HG03457 (cell line): ENCODE results near the gene SETD2.

Experiments used
- ATAC-seq: cut with Tn5 transposase; IDR thresholded peaks from one replicate; pipeline ENCODE4 v1.9.1; 2021; ENCODE audit warnings: moderate number of reproducible peaks; ENCODE audit not compliant: unreplicated experiment

SETD2 gene

DNA sequence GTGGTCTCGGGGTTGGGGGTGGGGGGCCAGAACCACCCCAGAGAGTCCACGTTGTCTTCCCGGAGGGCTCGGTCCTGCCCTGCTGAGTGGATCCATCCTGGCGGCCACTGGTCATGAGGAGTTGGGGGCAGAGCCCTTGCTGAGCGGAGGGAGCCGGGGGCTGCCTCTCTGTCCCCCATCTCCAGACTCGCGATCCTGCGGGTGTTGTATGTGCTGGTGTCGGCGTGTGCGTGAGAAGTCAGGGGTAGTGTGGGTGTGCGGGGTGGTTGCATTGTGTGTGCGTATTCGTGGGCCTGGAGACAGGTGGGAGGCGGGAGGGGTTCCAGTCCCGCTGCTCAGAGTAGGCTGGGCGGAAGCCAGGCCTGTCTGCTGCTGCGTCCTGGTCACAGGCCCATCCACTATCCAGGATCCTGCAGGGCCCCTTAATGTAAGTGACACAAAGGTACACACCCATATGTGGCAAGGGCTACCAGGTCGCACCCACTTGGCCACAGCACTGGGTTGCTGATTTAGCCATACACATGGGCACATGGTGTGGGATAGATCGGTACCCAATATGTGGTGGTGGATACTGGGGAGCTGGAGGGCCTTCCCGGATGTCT is 153.7 kb downstream of the SETD2 start:
- ATAC-seq, result no peak

DNA sequence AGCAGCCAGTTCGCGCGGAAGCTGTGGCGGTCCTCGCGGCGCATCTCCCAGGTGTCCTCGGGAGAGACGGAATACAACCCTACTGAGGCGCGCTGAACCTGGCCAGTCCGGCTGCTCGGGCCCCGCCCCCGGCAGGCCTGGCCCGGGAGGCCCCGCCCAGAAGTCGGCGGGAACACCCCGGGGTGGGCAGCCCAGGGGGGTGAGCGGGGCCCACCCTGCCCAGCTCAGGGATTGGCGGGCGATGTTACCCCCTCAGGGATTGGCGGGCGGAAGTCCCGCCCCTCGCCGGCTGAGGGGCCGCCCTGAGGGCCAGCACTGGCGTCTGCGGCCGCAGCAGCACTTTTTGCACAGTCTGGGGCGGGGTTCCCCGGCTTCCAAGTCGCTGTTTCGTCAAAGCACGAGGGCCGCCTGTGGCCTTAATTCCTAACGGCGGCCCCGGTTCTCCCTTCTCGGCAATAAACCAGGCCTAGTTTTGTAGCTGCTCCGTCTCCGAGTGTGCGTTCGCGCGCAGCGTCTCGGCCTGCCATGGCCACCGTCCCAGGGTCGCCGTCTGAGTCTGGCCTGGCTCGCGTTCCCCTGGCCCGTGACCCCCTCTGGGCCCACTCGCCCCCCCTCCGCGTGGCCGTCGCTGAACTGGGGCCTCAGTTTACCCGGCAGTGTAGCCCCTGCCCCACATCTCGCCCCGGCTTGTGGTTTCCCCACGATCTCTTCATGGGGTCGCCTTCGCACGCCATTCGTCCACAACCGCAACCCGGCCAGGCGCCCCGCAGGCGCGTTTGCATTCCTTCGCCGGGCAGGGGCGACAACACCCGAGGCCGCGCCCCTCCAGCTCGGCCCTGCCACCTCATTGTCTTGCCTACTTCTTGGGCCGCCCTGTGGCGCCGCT is 154.4 kb downstream of the SETD2 start:
- peak; percentile 77 for ATAC-seq

- no peak for ATAC-seq
Observed at GRCh38 chr3:47008851-47009224, 155.1 kb downstream of the SETD2 start.

DNA sequence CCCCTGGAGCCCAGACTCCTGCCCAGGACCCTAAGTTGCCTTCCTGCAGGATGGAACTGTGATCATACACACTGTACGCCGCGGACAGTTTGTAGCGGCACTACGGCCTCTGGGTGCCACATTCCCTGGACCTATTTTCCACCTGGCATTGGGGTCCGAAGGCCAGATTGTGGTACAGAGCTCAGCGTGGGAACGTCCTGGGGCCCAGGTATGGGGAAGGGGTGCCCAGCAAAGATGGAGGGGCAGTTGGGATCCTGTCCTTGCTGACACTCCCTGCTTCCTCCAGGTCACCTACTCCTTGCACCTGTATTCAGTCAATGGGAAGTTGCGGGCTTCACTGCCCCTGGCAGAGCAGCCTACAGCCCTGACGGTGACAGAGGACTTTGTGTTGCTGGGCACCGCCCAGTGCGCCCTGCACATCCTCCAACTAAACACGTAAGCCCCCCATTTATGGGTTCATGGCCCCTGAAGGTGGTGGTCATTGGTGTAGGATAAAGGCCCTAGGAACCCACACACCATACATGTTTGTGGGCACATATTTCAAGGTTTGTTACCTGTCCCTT is 155.6 kb downstream of the SETD2 start:
- ATAC-seq, result no peak

- ATAC-seq, result no peak
Observed at GRCh38 chr3:47007482-47008233, 156.3 kb downstream of the SETD2 start.

DNA sequence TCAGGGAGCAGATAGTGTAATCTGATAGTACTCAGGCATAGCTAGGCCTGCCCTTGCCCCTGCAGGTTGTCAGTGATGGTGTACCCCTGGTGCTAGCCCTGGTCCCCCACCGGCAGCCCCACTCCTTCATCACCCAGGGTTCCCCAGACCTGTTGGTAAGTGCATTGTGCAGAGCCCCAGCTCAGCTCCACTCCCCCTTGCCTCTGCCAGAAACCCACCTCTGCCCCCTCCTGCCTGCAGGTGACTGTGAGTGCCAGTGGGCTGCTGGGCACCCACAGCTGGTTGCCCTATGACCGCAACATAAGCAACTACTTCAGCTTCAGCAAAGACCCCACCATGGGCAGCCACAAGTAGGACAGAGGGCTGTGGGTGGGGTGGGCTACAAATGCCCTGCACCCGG is 156.9 kb downstream of the SETD2 start:
- no peak for ATAC-seq

- ATAC-seq, result no peak
Observed at GRCh38 chr3:47006145-47006651, 157.7 kb downstream of the SETD2 start.

DNA sequence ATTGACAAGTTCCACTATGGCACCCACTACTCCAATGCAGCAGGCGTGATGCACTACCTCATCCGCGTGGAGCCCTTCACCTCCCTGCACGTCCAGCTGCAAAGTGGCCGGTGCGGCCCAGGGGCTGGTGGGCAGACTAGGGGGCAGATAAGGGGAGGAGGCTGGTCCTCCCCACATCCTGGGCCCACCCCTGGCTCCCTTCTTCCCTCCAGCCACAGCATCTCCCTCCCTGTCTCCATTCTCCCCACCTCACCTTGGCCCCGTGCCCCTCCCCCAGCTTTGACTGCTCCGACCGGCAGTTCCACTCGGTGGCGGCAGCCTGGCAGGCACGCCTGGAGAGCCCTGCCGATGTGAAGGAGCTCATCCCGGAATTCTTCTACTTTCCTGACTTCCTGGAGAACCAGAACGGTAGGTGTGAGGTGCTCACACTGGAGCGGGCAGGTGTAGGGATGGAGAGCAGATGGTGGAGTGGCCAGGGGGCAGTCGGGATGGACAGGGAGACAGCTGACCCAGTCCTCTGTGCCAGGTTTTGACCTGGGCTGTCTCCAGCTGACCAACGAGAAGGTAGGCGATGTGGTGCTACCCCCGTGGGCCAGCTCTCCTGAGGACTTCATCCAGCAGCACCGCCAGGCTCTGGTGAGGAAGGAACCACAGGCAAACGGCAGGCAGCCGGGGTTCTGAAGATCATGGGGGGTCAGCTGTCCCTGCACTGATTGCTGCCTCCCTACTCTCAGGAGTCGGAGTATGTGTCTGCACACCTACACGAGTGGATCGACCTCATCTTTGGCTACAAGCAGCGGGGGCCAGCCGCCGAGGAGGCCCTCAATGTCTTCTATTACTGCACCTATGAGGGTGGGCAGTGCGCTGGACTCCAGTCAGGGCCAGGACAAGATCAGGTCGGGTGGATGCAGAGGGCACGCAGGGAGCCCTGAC is 158.4 kb downstream of the SETD2 start:
- ATAC-seq, result no peak

DNA sequence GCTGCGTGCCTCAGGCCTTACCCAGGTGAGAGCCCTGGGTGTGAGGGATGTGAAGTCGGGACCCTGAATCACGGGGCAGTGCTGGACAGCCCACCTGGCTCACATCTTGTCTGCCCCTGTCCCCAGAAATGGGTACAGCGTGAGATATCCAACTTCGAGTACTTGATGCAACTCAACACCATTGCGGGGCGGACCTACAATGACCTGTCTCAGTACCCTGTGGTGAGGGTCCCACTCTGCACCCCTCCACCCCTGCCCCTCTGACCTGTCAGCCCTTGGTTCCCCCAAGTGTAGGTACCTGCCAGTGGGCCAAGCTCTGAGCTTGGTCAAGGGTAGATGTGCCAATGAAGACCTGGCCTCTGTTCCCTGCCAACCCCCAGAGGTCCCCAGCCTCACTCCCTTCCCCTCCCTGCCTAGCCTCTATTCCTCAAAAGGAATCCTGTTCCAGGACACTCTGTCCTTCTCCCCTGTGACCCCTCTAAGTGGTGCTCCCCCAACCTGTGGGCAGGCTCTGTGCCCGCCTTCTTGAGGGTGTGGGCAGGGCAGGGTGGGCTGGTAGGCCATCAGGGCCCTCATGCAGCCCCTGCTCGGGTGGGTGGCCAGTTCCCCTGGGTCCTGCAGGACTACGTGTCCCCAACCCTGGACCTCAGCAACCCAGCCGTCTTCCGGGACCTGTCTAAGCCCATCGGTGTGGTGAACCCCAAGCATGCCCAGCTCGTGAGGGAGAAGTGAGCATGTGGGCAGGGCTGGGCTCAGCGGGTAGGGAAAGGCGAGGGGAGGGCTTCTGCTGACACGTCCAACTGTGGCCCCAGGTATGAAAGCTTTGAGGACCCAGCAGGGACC is 159.3 kb downstream of the SETD2 start:
- no peak for ATAC-seq

DNA sequence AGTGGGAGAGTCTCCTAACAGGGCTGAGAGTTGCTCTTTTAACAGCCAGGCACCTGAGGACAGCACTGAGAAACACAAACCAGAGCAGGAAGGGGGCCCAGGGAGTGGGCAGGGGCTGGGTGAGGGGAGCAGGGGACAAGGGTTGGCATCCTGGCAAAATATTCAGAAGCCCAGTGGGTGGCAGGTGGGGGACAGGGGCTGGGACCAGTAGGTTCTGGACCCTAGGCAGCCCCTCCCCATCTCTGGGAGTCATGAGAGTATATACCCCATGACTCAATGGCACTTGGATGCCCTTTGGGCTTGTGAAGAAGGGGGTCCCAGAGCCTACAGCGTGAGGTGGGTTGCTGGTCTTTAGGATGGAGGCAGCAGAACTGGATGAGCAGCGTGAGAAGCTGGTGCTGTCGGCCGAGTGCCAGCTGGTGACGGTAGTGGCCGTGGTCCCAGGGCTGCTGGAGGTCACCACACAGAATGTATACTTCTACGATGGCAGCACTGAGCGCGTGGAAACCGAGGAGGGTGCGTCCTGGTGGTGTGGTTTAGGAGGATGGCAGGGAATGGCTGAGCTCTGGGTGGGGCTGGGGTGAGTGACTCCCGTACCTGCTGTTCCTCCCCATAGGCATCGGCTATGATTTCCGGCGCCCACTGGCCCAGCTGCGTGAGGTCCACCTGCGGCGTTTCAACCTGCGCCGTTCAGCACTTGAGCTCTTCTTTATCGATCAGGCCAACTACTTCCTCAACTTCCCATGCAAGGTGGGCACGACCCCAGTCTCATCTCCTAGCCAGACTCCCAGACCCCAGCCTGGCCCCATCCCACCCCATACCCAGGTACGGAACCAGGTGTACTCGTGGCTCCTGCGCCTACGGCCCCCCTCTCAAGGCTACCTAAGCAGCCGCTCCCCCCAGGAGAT is 160.2 kb downstream of the SETD2 start:
- ATAC-seq, result no peak

- ATAC-seq, result no peak
Observed at GRCh38 chr3:47003056-47003410, 160.9 kb downstream of the SETD2 start.

DNA sequence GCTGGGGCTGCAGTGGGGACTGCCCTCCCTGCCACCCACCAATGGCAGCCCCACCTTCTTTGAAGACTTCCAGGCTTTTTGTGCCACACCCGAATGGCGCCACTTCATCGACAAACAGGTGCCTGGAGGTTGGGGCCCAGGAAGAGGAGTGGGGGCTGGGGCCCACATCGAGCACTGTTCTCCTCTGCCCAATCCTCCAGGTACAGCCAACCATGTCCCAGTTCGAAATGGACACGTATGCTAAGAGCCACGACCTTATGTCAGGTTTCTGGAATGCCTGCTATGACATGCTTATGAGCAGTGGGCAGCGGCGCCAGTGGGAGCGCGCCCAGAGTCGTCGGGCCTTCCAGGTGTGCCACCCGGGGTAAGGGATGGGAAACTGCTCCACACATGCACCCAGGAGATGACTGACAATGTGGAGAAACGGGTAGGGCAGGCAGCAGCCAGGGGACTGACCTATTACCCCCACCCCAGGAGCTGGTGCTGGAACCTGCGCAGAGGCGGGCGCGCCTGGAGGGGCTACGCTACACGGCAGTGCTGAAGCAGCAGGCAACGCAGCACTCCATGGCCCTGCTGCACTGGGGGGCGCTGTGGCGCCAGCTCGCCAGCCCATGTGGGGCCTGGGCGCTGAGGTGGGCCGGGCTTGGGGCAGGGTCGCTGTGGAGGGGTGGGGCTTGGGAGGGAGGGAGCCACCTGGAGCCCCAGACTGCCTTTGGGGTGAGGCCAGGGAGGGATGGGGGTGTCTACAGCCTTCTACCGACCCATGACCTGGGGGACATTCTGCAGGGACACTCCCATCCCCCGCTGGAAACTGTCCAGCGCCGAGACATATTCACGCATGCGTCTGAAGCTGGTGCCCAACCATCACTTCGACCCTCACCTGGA is 161.5 kb downstream of the SETD2 start:
- ATAC-seq, result no peak

GRCh38 chr3:47001731-47002170 is 162.2 kb downstream of the SETD2 start:
- ATAC-seq, result no peak

DNA sequence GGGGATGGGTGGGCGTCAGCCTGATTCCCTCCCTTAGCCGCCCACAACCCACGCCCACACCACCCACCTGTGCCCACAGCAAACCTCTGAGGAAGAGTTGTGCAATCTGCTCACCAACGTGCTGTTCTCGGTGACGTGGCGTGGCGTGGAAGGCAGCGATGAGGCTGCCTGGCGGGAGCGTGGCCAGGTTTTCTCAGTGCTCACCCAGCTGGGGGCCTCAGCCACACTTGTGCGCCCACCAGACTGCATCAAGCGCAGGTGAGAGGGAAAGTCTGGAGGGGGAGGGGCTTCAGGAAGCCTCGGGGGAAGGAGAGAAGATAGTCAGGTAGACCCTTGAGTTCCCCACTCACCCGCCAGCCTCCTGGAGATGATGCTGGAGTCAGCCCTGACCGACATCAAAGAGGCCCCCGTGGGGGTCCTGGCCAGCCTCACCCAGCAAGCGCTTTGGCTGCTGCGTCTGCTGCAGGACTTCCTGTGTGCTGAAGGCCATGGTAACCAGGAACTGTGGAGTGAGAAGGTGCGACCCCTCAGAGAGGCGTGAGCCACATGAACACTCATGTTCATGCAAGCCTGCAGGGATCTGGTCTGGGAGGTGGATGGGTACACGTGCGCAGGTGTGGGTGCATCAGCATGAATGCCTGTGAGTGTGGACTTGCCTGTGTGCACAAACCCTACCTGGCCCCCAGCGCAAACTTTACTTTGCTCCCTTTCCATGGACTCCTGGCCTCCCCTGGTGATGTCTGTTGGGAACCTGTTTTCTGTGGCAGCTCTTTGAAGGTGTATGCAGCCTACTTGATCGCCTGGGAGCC is 162.8 kb downstream of the SETD2 start:
- no peak for ATAC-seq

DNA sequence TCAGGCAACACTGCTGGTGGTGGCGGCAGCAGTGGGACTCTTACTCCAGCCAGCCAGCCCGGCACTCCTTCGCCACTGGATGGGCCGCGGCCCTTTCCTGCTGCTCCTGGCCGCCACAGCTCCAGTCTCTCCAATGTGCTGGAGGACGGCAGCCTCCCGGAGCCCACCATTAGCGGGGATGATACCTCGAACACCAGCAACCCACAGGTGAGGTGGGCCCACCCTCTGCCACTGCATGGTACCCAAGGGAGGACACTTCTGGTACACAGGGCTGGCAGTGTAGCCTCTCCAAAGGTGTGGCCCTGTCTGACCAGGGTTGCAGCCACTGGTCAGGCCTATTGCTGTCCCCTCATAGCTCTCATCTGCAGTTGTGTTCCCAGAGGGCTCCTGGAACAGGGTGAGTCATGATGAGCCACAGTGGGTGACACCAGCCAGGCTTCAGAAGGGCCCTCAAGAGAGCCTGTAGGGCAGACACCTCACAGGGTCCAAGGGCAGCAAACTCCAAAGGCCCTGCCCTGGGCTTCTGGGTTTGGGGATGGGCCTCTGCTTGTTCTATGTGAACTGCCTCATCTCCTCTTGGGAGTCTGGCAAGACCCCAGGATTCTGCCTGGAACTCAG is 163.6 kb downstream of the SETD2 start:
- ATAC-seq, result no peak
